Suprapubic skin (tissue), 3 donors: ENCODE results near the gene ALX3.

ENCODE experiments used
- CTCF ChIP-seq, 2 donors: fragments of 200-600 bp in 1 of 2; fragments of 450-650 bp in 1 of 2; sonication (generic) in 1 of 2; IDR thresholded peaks; one replicate each; pipeline ENCODE4 v1.5.1; 2016 to 2019; ENCODE audit warnings: antibody characterized with exemption in 2 of 2, mild to moderate bottlenecking in 1 of 2, moderate library complexity in 1 of 2
- POLR2A ChIP-seq, 2 donors: fragments of 450-650 bp; IDR thresholded peaks; one replicate each; pipeline ENCODE4 v1.6.1; 2017; ENCODE audit warnings: antibody characterized with exemption in 2 of 2, mild to moderate bottlenecking in 2 of 2, moderate library complexity in 2 of 2

- TF ChIP-seq CTCF (IDR thresholded peaks at IDR 0.05) (peak; percentile 26 to 28), POLR2A (IDR thresholded peaks at IDR 0.05) (no peak)
These were observed 58.9 kb downstream of the ALX3 start for GRCh38 chr1:110011527-110012041.
